Kidney (tissue), 14 donors: ENCODE results near the gene FAAP20. TPM values are rescaled to one million over a fixed set of nuclear protein-coding genes. Genes with fewer than 3 reads are reported as not detected.

ENCODE experiments used
- DNase-seq, 5 donors: peaks; one replicate each; pipeline ENCODE4 v3.0.0-alpha.2; 2013 to 2020
- FAIRE-seq: peaks from 2 replicates; lab custom pipeline; 2012; peaks lifted over from hg19 to GRCh38; lab: Jason Lieb, UNC
- H3K27ac ChIP-seq, 2 donors: one replicate each; pipeline ENCODE4 v1.7.0; 2013; ENCODE audit warnings: low read depth in 2 of 2, low read length in 2 of 2, inconsistent platforms in 1 of 2
- H3K27me3 ChIP-seq: one replicate; pipeline ENCODE4 v1.7.1; 2013; ENCODE audit warnings: low read length, inconsistent platforms; ENCODE audit not compliant: control insufficient read depth, insufficient read depth
- H3K36me3 ChIP-seq, 3 donors: one replicate each; pipeline versions ENCODE4 v1.7.0 to v1.7.1; 2013; ENCODE audit warnings: low read length in 3 of 3, control low read depth in 1 of 3, inconsistent platforms in 1 of 3; ENCODE audit not compliant: insufficient read depth in 3 of 3, control insufficient read depth in 2 of 3
- H3K4me1 ChIP-seq, 3 donors: one replicate each; pipeline versions ENCODE4 v1.7.0 to v1.7.1; 2013; ENCODE audit warnings: low read length in 3 of 3, inconsistent platforms in 1 of 3, low read depth in 1 of 3; ENCODE audit not compliant: control insufficient read depth in 2 of 3, insufficient read depth in 2 of 3
- H3K4me3 ChIP-seq, 3 donors: one replicate each; pipeline versions ENCODE4 v1.7.0 to v1.8.1; 2013; ENCODE audit warnings: low read length in 3 of 3, control low read depth in 1 of 3, inconsistent platforms in 1 of 3
- H3K9ac ChIP-seq, 3 donors: one replicate each; pipeline versions ENCODE4 v1.7.0 to v1.7.1; 2013; ENCODE audit warnings: low read length in 3 of 3, control low read depth in 1 of 3, inconsistent platforms in 1 of 3
- H3K9me3 ChIP-seq, 3 donors: one replicate each; pipeline versions ENCODE4 v1.7.0 to v1.7.1; 2013; ENCODE audit warnings: low read length in 3 of 3, control low read depth in 1 of 3, inconsistent platforms in 1 of 3; ENCODE audit not compliant: control insufficient read depth in 2 of 3, insufficient read depth in 1 of 3
- intact Hi-C: fragments of 100-400 bp; cut with DNase I; formaldehyde crosslinking; loops from one replicate; pipeline ENCODE4 v1.11.1; 2022
- polyA plus RNA-seq: library from polyadenylated mRNA; stranded (reverse); fragments of 350-450 nt; fragmentation: Illumina TruSeq; extraction: RNeasy Lipid Tissue Mini Kit (QIAGEN cat#74804); gene quantifications from one replicate; pipeline ENCODE4 v1.2.3, GENCODE V29; 2014; ENCODE audit warnings: low read depth, low replicate concordance; ENCODE audit not compliant: insufficient read depth
- total RNA-seq: library from RNA; stranded (reverse); fragmentation: NEBNext Ultra II Directional; extraction: Animal tissue kit (Norgen Biotek cat#: 25700); gene quantifications from one replicate; pipeline ENCODE4 v1.2.1, GENCODE V29; 2021
- TF ChIP-seq, protein P1 (sequence below): IDR thresholded peaks from 3 replicates; pipeline ENCODE4 v1.5.1; 2012; ENCODE audit warnings: mild to moderate bottlenecking, moderate library complexity, borderline replicate concordance; ENCODE audit not compliant: insufficient read depth; ENCODE audit errors: extremely low read depth
- donor health status: control.
- donor health status: control.
- donor health status: control.
- donor health status: control.
- donor health status: control.
- donor health status: DM: yes; HTN: yes; CAD: no.
- donor health status: Normal renal cell carcinoma (clear cell type).

The FAAP20 gene
- total and polyA plus RNA-seq, 2 donors from 2014 or later = 69.0 to 109 TPM

DNA sequence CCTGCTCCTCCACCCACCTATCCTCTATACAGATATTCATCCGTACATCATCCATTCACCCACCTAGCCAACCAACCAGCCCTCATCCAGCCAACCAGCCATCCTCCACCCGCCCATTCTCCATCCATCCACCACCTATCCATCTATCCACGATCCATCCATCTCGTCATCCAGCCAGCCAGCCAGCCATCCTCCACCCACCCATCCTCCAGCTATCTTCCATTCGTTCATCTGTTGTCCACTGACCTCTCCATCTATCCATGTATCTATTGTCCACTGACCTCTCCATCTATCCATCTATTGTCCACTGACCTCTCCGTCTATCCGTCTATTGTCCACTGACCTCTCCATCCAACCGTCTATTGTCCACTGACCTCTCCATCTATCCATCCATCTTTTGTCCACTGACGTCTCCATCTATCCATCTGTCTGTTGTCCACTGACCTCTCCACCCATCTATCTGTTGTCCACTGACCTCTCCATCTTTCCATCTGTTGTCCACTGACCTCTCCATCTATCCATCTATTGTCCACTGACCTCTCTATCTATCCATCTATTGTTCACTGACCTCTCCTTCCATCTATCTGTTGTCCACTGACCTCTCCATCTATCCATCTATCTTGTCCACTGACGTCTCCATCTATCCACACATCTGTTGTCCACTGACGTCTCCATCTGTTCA, 47.6 kb downstream of the FAAP20 start:
- Histone ChIP-seq H3K27ac (no peak overlapping the region), H3K4me3 (no peak overlapping the region), H3K9me3 (no peaks in the 10 kb centered on the region), H3K27me3 (no peaks in the 10 kb centered on the region), H3K36me3 (peaks cover 6 to 16% (median 12%) of the 10 kb centered on the region in 3 donors), H3K9ac (no peak overlapping the region), H3K4me1 (no peaks in the 10 kb centered on the region)
- intact Hi-C loops = no loop called here
- FAIRE-seq (no peak), DNase-seq (peak in 1 of 5 donors; percentile 51)
- TF ChIP-seq, protein P1, sequence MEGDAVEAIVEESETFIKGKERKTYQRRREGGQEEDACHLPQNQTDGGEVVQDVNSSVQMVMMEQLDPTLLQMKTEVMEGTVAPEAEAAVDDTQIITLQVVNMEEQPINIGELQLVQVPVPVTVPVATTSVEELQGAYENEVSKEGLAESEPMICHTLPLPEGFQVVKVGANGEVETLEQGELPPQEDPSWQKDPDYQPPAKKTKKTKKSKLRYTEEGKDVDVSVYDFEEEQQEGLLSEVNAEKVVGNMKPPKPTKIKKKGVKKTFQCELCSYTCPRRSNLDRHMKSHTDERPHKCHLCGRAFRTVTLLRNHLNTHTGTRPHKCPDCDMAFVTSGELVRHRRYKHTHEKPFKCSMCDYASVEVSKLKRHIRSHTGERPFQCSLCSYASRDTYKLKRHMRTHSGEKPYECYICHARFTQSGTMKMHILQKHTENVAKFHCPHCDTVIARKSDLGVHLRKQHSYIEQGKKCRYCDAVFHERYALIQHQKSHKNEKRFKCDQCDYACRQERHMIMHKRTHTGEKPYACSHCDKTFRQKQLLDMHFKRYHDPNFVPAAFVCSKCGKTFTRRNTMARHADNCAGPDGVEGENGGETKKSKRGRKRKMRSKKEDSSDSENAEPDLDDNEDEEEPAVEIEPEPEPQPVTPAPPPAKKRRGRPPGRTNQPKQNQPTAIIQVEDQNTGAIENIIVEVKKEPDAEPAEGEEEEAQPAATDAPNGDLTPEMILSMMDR = no peak

DNA sequence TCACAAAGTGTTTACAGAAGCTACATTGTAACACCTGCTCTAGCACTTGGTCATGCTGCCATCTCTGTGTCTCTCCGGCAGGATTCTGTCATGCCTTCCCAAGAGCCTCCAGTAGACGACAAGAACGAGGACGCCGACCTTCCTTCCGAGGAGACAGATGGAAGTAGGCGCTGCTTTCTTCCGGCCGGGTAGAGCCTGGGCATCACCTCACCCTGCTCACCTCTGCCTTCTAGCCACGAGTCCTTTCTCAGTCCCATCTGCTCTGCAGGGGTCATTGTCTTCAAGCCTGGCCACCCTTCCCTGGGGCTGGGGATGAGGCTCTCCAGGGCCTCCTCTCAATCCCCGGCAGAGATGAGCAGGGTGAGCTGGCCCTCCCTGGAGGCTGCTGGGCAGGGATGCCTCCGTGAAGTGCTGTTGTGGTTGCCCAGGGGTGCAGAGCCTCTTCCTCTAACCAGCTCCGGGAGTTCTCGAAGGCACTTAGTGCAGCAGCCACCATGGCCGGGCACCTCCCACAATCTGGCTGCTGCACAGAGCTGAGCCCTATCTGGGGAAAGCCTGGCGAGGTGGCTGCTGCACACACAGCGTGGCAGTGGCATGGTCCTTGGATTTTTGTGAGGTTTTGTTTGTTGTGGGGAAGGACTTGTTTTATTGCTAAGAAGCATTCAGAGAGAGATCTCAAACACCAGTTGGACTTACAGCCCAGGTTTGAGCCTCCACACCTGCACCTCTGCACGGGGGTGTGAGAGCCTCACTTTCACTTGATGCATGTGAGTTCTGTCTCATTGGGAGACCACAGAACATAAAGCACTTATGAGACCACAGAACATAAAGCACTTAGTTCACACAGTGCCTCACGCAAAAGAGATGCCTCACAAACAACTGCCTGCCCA, 48.4 kb downstream of the FAAP20 start:
- intact Hi-C loops = no loop called here
- no peaks in the 10 kb centered on the region for H3K27me3 ChIP-seq
- peak in 1 of 5 donors; percentile 44 for DNase-seq
- H3K9me3 ChIP-seq = no peaks in the 10 kb centered on the region
- H3K36me3 ChIP-seq = peaks cover 6 to 16% (median 11%) of the 10 kb centered on the region in 3 donors
- no peak overlapping the region for H3K9ac ChIP-seq
- H3K4me1 ChIP-seq = no peaks in the 10 kb centered on the region
- H3K27ac ChIP-seq = no peak overlapping the region
- TF ChIP-seq, protein P1 = no peak
- FAIRE-seq = no peak
- H3K4me3 ChIP-seq = no peak overlapping the region

DNA sequence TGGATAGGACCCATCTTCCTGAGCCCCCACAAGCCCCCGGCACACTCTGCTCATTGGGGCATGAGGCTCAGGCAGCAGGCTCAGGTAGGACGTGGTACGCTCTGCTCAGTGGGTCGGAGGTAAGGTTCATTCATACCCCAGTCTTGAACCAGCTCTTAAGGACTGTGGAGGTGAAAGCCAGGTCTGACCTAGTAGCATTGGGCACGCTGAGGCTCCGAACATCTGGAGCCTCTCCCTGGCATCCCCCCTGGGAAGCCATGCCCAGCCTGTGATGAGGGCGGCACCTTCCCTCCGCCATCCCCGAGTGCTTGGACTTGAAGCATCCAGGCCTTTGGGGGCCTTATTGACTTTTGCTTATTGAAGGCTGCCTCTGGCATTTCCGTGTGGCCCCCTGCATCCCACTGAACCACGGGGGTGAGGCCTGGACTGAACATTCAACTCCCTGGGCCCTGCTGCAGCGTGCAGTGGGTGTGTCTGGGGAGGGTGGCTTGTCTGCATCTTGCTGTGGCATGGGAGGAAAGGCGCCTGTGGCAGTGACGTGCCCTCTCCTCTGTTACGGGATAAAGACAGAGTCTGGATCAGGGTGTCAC, 50.0 kb downstream of the FAAP20 start:
- Histone ChIP-seq H3K4me3 (no peak overlapping the region), H3K9ac (no peak overlapping the region), H3K27me3 (no peaks in the 10 kb centered on the region), H3K27ac (no peak overlapping the region), H3K36me3 (peaks cover 6 to 16% (median 7%) of the 10 kb centered on the region in 3 donors), H3K4me1 (no peaks in the 10 kb centered on the region), H3K9me3 (no peaks in the 10 kb centered on the region)
- intact Hi-C loops = no loop called here
- DNase-seq (peak in 1 of 5 donors; percentile 43), FAIRE-seq (no peak)
- TF ChIP-seq, protein P1 = no peak
